Measurements from ENCODE around the gene PRKAA2.

Gene PRKAA2

DNA sequence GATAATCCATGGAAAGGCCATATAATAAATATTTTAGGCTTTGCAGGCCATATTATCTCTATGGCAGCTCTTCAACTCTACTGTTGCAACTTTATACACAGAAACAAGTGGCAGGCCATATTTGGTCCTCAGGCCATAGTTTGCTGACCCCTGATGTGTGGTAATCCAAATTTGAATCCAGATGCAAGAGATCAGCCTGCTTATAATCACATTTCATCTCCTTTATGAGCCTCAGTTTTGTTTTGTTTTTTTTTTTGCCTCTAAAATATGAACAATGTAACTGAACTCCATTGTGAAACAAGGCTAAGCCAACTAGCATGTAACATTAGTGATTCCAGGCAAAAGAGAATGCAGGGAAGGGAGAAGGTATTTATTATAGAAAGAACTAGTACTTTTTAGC, 81.6 kb downstream of the PRKAA2 start:
- DNase-seq: no peak
- H3K4me1 ChIP-seq: no peaks in the 10 kb centered on the region
- H3K27ac ChIP-seq: no peak overlapping the region
- TF ChIP-seq, protein P1, sequence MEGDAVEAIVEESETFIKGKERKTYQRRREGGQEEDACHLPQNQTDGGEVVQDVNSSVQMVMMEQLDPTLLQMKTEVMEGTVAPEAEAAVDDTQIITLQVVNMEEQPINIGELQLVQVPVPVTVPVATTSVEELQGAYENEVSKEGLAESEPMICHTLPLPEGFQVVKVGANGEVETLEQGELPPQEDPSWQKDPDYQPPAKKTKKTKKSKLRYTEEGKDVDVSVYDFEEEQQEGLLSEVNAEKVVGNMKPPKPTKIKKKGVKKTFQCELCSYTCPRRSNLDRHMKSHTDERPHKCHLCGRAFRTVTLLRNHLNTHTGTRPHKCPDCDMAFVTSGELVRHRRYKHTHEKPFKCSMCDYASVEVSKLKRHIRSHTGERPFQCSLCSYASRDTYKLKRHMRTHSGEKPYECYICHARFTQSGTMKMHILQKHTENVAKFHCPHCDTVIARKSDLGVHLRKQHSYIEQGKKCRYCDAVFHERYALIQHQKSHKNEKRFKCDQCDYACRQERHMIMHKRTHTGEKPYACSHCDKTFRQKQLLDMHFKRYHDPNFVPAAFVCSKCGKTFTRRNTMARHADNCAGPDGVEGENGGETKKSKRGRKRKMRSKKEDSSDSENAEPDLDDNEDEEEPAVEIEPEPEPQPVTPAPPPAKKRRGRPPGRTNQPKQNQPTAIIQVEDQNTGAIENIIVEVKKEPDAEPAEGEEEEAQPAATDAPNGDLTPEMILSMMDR (IDR thresholded peaks at IDR 0.05): no peak
- H3K4me3 ChIP-seq: no peak overlapping the region
- H3K36me3 ChIP-seq: no peaks in the 10 kb centered on the region
- H3K9me3 ChIP-seq: no peaks in the 10 kb centered on the region
- peaks cover 0 to 4% of the 10 kb centered on the region in 2 donors for H3K27me3 ChIP-seq
- intact Hi-C loops (cut with DNase I; ENCODE audit: low total_unique reads): no loop called here

DNA sequence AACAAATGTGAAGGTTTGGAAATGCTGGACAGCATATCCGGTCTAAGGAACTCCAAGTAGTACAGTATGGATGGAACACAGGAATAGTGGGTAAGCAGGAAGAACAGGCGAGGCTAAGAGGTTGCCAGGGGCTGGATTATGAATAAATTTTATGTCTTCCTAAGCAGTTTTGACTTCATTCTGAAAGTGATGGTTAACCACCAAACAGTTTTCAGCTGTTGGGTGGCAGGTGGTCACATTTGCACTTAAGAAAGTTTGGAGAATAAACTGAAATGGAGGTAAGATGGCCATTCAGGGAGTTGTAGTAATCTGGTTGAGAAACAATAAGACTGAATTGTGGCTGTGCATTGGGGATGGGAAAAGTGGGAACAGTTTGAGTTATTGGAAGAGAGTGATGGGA, 83.8 kb downstream of the PRKAA2 start:
- intact Hi-C loops (cut with DNase I; ENCODE audit: low total_unique reads): no loop called here
- TF ChIP-seq, protein P1 (IDR thresholded peaks at IDR 0.05): no peak
- no peaks in the 10 kb centered on the region for H3K9me3 ChIP-seq

DNA sequence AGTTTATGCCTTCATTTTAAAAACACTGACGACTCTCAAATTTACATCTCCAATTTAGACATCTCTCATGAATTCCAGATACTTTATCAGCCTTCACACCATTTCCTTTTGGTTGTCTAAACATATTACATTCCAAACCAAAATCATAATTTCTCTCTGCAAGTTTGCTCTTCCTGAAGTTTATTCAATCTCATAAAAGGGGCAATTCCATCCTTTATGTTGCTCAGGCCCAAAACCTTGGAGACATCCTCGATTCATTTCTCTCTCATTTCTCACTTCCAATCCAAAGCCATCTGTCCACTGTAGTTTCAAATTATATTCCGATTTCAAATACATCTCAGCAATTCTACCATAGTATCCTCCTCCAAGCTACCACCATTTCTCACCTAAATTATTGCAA, 100.1 kb downstream of the PRKAA2 start:
- no peak for DNase-seq
- intact Hi-C loops (cut with DNase I; ENCODE audit: low total_unique reads): no loop called here
- H3K27ac ChIP-seq: no peak overlapping the region
- peaks cover 0 to 3% of the 10 kb centered on the region in 2 donors for H3K27me3 ChIP-seq
- TF ChIP-seq, protein P1 (IDR thresholded peaks at IDR 0.05): no peak
- H3K4me1 ChIP-seq: no peaks in the 10 kb centered on the region
- no peaks in the 10 kb centered on the region for H3K36me3 ChIP-seq
- no peaks in the 10 kb centered on the region for H3K9me3 ChIP-seq
- no peak overlapping the region for H3K4me3 ChIP-seq

More for the DNA sequence above, 83.8 kb downstream of the PRKAA2 start:
- no peaks in the 10 kb centered on the region for H3K36me3 ChIP-seq
- DNase-seq: no peak
- no peak overlapping the region for H3K27ac ChIP-seq
- no peak overlapping the region for H3K4me3 ChIP-seq
- H3K4me1 ChIP-seq: no peaks in the 10 kb centered on the region
- H3K27me3 ChIP-seq: peaks cover 0 to 4% of the 10 kb centered on the region in 2 donors

DNA sequence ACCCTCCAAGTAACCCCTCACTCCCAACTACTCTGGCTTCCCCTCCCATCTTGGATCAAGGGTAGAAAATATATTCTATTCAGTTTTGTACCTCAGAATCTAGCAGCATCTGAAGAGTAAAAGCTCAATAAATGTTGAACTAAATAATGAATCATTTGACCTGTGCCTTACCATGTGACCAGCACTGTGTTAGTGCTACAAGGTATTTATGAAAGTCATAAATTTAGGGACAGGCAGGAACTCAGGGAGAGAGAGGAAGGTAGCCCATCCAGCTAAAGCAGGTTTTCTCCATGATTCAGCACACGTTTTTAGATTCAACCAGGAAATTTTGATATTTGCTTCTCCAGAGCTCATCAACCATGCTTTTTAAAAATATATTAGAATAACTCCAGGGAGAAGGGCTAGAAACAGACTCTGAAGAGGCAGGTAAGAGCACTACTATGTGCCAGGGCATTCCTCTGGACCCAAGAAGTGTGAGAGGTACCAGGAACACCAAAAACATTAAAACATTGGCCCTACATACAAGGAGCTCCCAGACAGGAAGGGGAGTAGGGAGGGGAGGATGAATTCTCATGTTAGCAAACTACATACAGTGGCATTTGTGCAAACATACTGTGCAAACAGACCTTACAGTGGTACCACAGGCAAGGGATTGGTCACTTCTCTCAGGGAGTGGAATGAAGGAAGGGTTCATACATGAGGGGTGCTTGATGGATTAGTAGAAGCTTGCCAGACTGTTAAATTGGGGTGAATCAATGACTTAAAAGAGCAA, 109.8 kb downstream of the PRKAA2 start:
- H3K27me3 ChIP-seq: no peaks in the 10 kb centered on the region
- no peak for DNase-seq
- intact Hi-C loops (cut with DNase I; ENCODE audit: low total_unique reads): no loop called here

DNA sequence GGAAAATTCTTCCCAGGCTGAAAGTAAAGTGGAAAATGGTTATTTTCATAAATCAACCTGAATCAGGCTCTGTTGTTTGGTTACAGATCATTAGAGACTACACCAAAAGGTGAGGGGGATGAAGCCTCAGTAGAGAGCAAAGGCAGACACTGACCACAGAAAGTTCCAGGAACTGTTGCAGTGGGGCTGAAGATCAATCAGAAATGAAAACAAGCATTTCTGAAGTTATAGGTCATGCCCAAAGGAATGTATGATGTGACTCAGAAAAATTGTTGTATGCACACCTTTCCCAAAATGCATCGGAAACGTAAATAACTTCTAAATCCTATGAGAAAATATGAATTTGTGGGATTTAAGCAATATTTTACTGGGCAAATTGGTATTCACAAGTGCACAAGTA, 110.8 kb downstream of the PRKAA2 start:
- Histone ChIP-seq H3K36me3 (no peaks in the 10 kb centered on the region), H3K27ac (no peak overlapping the region), H3K9me3 (no peaks in the 10 kb centered on the region), H3K4me3 (no peak overlapping the region), H3K4me1 (no peaks in the 10 kb centered on the region), H3K27me3 (no peaks in the 10 kb centered on the region)
- no peak for DNase-seq
- TF ChIP-seq, protein P1 (IDR thresholded peaks at IDR 0.05): no peak
- intact Hi-C loops (cut with DNase I; ENCODE audit: low total_unique reads): no loop called here

More for the DNA sequence above, 109.8 kb downstream of the PRKAA2 start:
- Histone ChIP-seq H3K4me1 (no peaks in the 10 kb centered on the region), H3K27ac (no peak overlapping the region), H3K4me3 (no peak overlapping the region), H3K9me3 (no peaks in the 10 kb centered on the region), H3K36me3 (no peaks in the 10 kb centered on the region)
- TF ChIP-seq, protein P1 (IDR thresholded peaks at IDR 0.05): no peak
